ENCODE measurements around the gene NOD2. TPM values are rescaled to one million over a fixed set of nuclear protein-coding genes. Genes with fewer than 3 reads are reported as not detected.

The NOD2 gene
- total RNA-seq, 1 experiment from 2014 or later = 0.11 TPM

DNA sequence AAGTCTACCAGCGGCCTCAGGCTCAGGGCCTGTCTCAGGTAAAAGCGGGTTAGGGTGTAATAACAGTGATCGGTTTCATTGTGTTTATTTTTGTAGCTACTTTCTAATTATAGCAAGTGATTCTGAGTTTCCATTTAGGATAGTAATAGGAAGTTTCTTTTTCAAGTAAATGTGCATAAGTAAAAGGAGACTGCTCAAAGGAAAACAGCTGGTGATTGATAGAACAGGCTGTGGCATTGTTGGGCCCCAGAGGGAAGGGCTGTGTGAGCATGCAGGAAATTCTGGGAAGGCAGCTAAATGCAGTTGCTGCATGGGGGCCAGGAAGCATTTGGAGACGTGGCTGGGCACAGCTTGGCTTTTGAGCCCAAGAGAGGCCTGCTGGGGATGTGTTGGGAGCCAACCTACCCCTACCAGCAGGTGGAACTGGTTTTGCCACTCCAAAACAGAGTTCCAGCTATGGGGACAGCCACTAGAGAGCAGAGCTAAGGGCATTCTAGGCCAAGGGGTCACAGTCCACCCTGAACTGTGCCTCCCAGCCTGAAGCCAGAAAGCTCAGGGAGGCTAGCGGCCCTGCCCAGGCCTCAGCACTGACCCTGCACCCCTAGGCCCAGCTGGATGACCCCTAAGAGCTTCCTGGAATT, 24.9 kb upstream of the NOD2 start (continued):
- TF ChIP-seq, protein P1, sequence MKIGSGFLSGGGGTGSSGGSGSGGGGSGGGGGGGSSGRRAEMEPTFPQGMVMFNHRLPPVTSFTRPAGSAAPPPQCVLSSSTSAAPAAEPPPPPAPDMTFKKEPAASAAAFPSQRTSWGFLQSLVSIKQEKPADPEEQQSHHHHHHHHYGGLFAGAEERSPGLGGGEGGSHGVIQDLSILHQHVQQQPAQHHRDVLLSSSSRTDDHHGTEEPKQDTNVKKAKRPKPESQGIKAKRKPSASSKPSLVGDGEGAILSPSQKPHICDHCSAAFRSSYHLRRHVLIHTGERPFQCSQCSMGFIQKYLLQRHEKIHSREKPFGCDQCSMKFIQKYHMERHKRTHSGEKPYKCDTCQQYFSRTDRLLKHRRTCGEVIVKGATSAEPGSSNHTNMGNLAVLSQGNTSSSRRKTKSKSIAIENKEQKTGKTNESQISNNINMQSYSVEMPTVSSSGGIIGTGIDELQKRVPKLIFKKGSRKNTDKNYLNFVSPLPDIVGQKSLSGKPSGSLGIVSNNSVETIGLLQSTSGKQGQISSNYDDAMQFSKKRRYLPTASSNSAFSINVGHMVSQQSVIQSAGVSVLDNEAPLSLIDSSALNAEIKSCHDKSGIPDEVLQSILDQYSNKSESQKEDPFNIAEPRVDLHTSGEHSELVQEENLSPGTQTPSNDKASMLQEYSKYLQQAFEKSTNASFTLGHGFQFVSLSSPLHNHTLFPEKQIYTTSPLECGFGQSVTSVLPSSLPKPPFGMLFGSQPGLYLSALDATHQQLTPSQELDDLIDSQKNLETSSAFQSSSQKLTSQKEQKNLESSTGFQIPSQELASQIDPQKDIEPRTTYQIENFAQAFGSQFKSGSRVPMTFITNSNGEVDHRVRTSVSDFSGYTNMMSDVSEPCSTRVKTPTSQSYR (CRISPR knock-in tag; IDR thresholded peaks at IDR 0.05) = no peak

DNA sequence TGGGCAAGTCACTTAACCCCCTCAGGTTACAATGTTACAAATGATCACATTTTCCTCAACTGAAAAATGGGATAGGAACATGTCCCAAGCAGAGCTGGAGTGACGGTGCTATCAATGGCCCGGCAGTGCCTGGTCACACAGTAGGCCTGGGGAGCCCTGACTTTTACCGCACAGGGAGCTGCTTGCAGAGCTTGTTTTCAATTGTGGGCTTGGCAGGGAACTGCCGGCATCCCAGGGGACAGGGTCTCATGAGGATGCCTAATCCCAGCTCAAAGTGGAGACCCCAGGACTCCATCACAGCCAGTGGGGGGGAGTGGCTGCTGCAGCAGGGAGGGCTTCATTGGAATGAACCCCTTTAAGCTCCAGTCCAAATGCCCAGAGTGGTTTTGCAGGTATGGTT, 23.7 kb upstream of the NOD2 start:
- no peaks in the 10 kb centered on the region; the same call in 1 of the 2 replicates for H3K27me3 Mint-ChIP-seq (ENCODE audit: low read depth)
- DNase-seq (ENCODE audit: low spot score) (no peak), ATAC-seq (no peak)
- peaks cover 26% of the 10 kb centered on the region for H3K9me3 Mint-ChIP-seq
- no peak overlapping the region for H3K27ac Mint-ChIP-seq
- H3K4me3 Mint-ChIP-seq = no peak overlapping the region
- ChIA-PET CTCF (interaction anchor here (1.9 to 9.6 kb wide), 5 partner anchors 8 to 204 kb away, joined by 4 to 236 read pairs (median 101); partner anchors contain the start of gene SNX20), POLR2A (no interaction called here)
- H3K36me3 Mint-ChIP-seq = peaks cover 16% of the 10 kb centered on the region
- TF ChIP-seq, protein P2, sequence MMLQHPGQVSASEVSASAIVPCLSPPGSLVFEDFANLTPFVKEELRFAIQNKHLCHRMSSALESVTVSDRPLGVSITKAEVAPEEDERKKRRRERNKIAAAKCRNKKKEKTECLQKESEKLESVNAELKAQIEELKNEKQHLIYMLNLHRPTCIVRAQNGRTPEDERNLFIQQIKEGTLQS (CRISPR knock-in tag; conservative IDR thresholded peaks at IDR 0.05) = no peak
- TF ChIP-seq, protein P3, sequence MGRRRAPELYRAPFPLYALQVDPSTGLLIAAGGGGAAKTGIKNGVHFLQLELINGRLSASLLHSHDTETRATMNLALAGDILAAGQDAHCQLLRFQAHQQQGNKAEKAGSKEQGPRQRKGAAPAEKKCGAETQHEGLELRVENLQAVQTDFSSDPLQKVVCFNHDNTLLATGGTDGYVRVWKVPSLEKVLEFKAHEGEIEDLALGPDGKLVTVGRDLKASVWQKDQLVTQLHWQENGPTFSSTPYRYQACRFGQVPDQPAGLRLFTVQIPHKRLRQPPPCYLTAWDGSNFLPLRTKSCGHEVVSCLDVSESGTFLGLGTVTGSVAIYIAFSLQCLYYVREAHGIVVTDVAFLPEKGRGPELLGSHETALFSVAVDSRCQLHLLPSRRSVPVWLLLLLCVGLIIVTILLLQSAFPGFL (CRISPR knock-in tag; IDR thresholded peaks at IDR 0.05; ENCODE audit: borderline replicate concordance) = no peak
- TF ChIP-seq, protein P4, sequence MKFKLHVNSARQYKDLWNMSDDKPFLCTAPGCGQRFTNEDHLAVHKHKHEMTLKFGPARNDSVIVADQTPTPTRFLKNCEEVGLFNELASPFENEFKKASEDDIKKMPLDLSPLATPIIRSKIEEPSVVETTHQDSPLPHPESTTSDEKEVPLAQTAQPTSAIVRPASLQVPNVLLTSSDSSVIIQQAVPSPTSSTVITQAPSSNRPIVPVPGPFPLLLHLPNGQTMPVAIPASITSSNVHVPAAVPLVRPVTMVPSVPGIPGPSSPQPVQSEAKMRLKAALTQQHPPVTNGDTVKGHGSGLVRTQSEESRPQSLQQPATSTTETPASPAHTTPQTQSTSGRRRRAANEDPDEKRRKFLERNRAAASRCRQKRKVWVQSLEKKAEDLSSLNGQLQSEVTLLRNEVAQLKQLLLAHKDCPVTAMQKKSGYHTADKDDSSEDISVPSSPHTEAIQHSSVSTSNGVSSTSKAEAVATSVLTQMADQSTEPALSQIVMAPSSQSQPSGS (CRISPR knock-in tag; IDR thresholded peaks at IDR 0.05; ENCODE audit: borderline replicate concordance, low read depth) = no peak
- TF ChIP-seq, protein P5, sequence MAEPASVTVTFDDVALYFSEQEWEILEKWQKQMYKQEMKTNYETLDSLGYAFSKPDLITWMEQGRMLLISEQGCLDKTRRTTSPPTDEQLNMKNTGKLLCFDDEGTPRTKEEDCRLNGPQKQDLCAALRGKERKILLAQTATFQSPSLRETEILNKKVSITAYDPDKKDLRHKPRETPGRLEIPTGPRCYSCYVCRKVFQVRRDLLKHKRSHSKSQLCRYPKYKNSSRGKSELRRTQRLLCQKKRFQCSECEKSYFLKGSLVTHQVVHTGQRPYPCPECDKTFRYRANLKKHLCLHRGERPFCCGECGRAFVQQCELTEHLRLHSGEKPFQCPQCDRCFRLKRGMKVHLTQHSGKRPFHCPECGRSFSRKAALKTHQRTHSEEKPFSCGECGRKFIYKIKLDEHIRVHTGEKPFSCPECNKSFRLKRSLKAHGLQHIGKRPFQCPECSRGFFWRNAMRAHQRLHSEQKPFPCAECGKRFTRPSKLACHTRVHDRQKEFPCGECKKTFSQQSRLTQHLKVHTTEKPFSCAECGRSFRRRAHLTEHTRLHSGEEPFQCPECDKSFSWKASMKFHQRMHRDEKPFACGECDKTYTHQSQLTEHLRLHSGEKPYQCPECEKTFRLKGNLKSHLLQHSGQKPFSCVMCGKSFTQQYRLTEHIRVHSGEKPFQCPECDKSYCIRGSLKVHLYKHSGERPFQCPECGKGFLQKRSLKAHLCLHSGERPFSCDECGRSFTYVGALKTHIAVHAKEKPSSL (CRISPR knock-in tag; conservative IDR thresholded peaks at IDR 0.05) = no peak
- TF ChIP-seq SMAD4 (CRISPR knock-in tag; IDR thresholded peaks at IDR 0.05) (no peak), JAZF1 (CRISPR knock-in tag; IDR thresholded peaks at IDR 0.05) (no peak), MXD4 (CRISPR knock-in tag; IDR thresholded peaks at IDR 0.05; ENCODE audit: borderline replicate concordance) (no peak), ETV6 (CRISPR knock-in tag; IDR thresholded peaks at IDR 0.05) (no peak)
- TF ChIP-seq, protein P6, sequence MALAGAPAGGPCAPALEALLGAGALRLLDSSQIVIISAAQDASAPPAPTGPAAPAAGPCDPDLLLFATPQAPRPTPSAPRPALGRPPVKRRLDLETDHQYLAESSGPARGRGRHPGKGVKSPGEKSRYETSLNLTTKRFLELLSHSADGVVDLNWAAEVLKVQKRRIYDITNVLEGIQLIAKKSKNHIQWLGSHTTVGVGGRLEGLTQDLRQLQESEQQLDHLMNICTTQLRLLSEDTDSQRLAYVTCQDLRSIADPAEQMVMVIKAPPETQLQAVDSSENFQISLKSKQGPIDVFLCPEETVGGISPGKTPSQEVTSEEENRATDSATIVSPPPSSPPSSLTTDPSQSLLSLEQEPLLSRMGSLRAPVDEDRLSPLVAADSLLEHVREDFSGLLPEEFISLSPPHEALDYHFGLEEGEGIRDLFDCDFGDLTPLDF (CRISPR knock-in tag; IDR thresholded peaks at IDR 0.05) = no peak
- TF ChIP-seq, protein P7, sequence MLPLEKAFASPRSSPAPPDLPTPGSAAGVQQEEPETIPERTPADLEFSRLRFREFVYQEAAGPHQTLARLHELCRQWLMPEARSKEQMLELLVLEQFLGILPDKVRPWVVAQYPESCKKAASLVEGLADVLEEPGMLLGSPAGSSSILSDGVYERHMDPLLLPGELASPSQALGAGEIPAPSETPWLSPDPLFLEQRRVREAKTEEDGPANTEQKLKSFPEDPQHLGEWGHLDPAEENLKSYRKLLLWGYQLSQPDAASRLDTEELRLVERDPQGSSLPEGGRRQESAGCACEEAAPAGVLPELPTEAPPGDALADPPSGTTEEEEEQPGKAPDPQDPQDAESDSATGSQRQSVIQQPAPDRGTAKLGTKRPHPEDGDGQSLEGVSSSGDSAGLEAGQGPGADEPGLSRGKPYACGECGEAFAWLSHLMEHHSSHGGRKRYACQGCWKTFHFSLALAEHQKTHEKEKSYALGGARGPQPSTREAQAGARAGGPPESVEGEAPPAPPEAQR (CRISPR knock-in tag; IDR thresholded peaks at IDR 0.05) = no peak
- TF ChIP-seq, protein P8, sequence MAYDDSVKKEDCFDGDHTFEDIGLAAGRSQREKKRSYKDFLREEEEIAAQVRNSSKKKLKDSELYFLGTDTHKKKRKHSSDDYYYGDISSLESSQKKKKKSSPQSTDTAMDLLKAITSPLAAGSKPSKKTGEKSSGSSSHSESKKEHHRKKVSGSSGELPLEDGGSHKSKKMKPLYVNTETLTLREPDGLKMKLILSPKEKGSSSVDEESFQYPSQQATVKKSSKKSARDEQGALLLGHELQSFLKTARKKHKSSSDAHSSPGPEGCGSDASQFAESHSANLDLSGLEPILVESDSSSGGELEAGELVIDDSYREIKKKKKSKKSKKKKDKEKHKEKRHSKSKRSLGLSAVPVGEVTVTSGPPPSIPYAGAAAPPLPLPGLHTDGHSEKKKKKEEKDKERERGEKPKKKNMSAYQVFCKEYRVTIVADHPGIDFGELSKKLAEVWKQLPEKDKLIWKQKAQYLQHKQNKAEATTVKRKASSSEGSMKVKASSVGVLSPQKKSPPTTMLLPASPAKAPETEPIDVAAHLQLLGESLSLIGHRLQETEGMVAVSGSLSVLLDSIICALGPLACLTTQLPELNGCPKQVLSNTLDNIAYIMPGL (CRISPR knock-in tag; IDR thresholded peaks at IDR 0.05) = no peak
- H3K4me1 Mint-ChIP-seq = peaks cover 16% of the 10 kb centered on the region
